GM19395 (cell line): Measurements from ENCODE around the gene OR56B4.
"Not testable (repeated sequence)": the region's sequence is repeated elsewhere in the genome, so short reads cannot be mapped to it uniquely, and the experiment has no call there.

Experiments
- ATAC-seq: cut with Tn5 transposase; IDR thresholded peaks from one replicate; pipeline ENCODE4 v1.9.1; 2021; ENCODE audit warnings: mild to moderate bottlenecking, moderate library complexity; ENCODE audit not compliant: unreplicated experiment

OR56B4 gene, protein sequence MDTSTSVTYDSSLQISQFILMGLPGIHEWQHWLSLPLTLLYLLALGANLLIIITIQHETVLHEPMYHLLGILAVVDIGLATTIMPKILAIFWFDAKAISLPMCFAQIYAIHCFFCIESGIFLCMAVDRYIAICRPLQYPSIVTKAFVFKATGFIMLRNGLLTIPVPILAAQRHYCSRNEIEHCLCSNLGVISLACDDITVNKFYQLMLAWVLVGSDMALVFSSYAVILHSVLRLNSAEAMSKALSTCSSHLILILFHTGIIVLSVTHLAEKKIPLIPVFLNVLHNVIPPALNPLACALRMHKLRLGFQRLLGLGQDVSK

GRCh38 chr11:6107384-6107783 is at the start of gene OR56B4:
Gene OR56B4 (plus strand): TSS chr11:6107684. CDS start chr11:6107779, 95 bp downstream.
- not testable (repeated sequence) for ATAC-seq

GRCh38 chr11:6061475-6061874 is 46.0 kb upstream of the OR56B4 start:
- no peak for ATAC-seq

- no peak for ATAC-seq
These were observed 44.7 kb upstream of the OR56B4 start for GRCh38 chr11:6062691-6063358.

- no peak for ATAC-seq
These were observed 40.0 kb upstream of the OR56B4 start for GRCh38 chr11:6067502-6067901.

DNA sequence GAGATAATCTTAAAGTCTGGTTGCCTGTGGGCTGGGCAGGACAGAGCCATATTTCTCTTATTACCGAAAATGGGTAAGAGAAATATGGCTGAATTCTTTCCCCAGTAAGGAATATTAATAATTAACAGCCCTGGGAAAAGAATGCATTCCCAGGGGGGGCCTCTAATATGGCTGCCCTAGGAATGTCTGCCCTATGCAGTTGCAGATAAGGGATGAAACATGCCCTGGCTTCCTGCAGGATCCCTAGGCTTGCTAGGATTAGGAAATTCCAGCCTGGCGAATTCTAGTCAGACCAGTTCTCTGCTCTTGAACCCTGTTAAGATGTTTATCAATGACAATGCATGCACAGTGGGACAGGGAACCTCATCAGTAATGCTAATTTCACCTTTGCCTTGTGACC is 31.0 kb upstream of the OR56B4 start:
- ATAC-seq: not testable (repeated sequence)

DNA sequence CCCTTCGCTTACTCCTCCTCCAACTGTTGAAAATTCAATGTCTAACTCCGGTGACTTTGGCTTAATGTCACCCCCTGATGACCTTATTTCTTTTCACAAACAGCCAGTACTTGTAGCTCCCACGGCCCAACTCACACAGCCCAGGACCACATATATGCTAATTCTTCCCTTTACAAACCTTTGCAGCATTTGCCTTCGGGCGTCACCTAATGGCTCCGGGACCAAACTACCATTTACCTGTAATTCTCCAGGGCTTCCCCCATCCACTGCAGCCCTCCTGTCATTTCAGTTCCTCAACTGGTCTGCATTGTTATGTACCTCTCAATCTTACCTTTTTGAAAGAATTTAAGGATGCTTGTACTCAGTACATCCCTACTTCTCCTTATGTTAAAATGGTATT is 29.8 kb upstream of the OR56B4 start:
- no peak for ATAC-seq

DNA sequence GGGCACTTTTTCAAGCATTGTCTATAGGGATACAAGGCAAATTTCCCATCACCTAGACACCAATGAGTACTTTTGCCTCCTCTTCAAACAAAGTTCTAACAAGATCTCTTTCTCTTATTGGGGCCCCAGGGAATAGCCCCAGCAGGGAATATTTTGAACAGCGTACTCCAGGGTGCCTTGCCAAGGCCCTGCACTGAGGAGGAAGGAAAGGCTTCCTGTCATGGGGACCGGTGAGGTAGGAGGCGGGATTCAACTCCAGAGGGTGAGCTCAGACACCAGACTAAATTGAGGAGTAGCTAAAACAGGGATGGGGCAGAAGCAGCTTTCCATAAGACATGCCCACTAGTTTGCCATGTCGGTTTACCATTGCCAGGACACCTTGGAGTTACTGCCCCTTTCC is 28.0 kb upstream of the OR56B4 start:
- ATAC-seq: no peak

DNA sequence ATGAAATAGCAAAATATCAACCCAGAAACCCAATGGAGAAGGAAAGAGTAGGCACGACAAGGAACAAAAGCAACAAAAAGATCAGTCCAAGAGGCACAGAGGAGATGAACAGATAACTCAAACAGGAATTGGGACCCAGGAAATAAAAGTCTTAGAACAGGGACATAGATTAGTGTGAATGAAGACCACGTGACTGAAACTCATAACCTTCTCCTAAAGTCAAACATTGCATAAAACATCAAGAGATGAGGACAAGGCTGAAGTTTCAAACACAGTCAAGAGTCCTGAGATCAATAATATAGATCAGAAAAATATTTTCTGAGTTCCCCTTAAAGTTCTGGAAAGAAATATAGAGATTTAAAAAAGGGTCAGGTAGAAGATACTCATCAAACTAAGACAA is 24.4 kb upstream of the OR56B4 start:
- ATAC-seq: no peak

GRCh38 chr11:6084587-6084986 is 22.9 kb upstream of the OR56B4 start:
- no peak for ATAC-seq

- no peak for ATAC-seq
These were observed 13.3 kb upstream of the OR56B4 start for GRCh38 chr11:6094186-6094585.

- no peak for ATAC-seq
These were observed 11.7 kb upstream of the OR56B4 start for GRCh38 chr11:6095798-6096197.

GRCh38 chr11:6096417-6096816 is 11.1 kb upstream of the OR56B4 start:
- ATAC-seq: no peak

DNA sequence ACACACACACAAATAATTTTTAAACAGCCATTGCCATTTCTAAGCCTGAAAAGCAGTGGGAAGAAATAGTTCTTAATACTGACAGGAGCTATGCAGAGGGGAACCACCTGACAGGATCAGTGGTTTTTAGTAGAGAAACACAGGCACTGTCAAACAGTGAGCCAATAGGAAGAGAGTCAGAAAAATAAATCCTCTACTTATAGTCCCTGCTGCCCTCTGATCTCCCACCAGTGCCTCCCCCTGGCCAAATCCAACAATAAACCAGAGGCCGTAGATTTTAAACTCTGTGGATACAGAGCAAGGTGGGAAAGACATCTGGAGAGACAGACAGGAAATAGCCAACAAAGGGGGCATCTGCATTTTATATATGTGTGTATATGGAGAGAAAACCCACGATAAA is 7.9 kb upstream of the OR56B4 start:
- ATAC-seq: no peak

DNA sequence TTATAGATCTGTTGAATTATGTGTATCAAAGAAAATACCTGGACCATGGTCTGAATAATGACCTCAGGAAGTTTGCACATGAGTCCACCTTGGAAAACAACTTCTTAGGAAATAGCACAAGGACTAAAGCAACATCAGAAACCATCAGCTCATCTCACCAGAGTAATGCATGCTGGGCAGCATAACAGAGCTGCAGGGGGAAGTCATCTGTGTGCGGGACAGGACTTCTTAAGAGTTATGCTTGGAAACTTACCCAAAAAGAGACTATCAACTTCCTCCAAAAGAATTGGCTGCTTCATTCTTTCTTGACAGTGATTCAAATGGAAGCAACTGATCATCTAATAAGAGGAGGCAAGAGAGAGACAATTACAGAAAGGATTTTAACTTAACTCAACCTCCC is 2.5 kb downstream of the OR56B4 start:
- ATAC-seq: no peak

DNA sequence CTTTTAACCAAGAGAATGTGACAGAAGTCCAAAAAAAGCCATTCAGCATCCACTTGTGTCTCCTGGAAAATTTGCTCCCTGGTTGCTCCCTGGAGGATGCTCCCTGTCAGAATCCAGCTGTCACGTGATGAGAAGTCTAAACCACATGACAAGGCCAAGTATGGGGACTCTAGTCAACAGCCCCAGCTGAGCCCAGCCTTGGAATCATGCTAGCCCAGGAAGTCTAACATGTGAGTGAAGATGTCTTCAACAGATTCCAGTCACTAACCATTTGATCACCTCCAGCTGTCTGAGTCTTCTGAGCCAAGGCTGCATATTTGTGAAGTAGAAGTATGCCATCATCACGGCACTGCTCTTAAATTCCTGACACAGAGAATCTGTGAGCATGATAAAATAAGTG is 4.2 kb downstream of the OR56B4 start:
- ATAC-seq: no peak

- no peak for ATAC-seq
These were observed 9.2 kb downstream of the OR56B4 start for GRCh38 chr11:6116638-6117037.

GRCh38 chr11:6124245-6124644 is 16.8 kb downstream of the OR56B4 start:
- ATAC-seq: no peak

DNA sequence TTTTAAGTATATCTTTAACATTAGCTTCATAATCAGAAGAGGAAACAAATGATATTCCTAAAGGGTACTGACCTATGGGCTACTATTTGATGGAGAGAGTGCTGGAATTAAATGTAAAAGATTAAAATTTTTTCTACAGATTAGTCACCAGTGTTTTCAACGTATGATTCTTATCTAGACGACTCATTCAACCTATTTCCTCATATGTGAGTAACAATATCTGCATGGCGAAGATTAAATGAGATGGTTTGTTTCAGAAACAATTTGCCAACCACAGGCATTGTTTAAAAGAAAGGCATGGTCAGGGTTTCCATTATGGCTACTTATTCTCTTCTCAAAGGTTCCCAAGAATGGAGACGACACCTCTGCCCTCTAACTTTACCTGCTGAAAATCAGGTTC is 20.4 kb downstream of the OR56B4 start:
- no peak for ATAC-seq

- ATAC-seq: no peak
These were observed 21.5 kb downstream of the OR56B4 start for GRCh38 chr11:6129011-6129410.

GRCh38 chr11:6129635-6130034 is 22.2 kb downstream of the OR56B4 start:
- no peak for ATAC-seq

DNA sequence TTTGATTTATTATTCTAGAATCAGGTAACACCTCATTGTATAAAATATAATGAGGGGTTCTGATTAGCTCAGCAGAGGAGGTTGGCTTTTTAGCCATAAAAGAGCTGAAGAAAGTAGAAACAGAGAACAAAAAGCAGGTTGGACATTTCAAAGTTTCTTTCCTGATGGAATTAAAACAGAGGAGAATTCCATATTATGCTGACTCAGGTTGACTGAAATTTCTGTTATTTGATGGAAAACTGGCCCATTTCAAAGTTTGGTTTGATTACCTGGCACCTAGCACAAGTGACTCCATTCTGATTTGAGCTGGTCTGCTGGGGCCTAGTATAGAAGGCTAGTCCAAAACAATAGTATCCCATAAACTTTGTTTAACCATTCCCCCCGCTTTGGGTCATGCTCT is 24.9 kb downstream of the OR56B4 start:
- no peak for ATAC-seq

- ATAC-seq: not testable (repeated sequence)
These were observed 28.5 kb downstream of the OR56B4 start for GRCh38 chr11:6135936-6136335.

- ATAC-seq: no peak
These were observed 35.5 kb downstream of the OR56B4 start for GRCh38 chr11:6142936-6143335.
